NCI-H2227 (cell line): ENCODE data around the gene ZBTB7C.
A peak's percentile ranks its signal among the peaks of the same experiment; 100 is the strongest.

Source experiments
- DNase-seq: peaks from one replicate; lab custom pipeline; 2025; ENCODE audit not compliant: unreplicated experiment; lab: John Stamatoyannopoulos, UW

ZBTB7C gene

GRCh38 chr18:48104705-48105104 lies 304.5 kb downstream of the ZBTB7C start:
- no peak for DNase-seq

- peak; percentile 84 for DNase-seq
Measured at GRCh38 chr18:48100651-48101165, 308.5 kb downstream of the ZBTB7C start.

DNA sequence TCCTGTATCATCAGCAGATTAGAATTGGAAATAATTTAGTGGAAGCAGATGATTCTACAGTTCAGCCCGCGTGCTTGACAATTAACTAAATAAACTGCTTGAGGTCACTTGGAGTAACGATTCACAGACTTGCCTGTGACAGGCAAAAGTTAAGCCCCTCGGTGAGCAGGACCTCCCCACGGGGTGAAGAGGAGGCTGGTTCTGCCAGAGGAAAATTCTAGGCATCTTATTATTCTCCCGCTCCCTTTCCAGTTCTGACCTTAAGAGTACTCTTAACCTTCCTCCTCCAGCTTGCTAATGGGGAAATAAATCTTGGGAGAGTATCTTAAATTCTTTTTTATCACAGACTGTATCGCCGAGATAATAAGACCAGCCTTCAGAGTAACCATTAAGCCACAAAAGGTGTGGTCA lies 309.0 kb downstream of the ZBTB7C start:
- DNase-seq: peak; percentile 83

DNA sequence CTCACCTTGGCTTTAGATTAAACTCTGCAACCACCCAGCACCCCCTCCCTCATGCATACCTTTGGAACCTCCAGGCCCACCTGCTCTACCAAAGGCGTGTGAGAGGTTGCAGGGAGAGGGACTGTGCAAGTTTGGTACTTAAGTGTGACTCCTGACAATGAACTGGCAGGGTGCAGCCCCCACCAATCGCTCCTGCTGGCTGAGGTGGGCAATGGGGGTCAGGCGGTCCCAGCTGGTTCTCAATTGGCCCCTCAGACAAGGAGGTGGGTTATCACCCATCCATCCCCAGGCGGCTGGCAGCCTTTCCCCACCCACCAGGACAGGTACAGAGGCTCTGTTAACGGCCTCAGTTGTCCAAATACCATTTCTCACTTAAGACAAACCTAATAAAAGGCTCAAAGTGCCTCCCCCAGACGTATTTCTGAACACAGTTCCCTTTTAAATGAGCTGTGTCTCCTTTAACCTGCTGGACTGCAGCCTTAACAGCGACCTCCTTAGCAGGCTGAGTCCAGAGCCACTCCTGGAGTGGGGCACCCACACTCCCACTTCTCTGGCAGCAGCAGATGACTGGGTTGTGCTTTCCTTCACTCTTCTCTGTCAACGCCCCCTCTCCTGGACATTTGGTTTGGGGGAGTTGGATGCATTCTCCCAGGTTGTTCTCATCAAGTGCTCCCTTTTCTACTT lies 309.6 kb downstream of the ZBTB7C start:
- peak; percentile 72 for DNase-seq

GRCh38 chr18:48098538-48098937 lies 310.6 kb downstream of the ZBTB7C start:
- no peak for DNase-seq

DNA sequence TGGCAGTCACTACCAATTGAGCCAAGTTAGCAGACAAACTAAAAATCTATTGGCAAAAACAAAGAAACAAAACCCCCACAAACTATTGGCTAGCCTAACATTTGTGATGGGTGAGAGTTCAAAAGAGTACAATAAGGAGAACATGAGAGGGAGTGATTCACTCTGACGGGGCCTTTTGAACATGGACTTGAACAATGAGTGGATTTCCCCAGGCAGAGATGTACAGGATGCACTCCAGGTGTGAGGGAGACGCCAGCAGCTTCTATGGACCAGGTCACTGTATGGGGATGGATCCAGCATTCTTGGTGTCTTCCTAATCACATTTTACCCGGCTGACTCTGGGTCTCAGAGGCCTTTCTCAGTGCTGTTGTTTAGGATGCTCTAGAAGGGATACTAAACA lies 311.2 kb downstream of the ZBTB7C start:
- no peak for DNase-seq

- no peak for DNase-seq
Measured at GRCh38 chr18:48095726-48096125, 313.5 kb downstream of the ZBTB7C start.

GRCh38 chr18:48093104-48093503 lies 316.1 kb downstream of the ZBTB7C start:
- DNase-seq: no peak

DNA sequence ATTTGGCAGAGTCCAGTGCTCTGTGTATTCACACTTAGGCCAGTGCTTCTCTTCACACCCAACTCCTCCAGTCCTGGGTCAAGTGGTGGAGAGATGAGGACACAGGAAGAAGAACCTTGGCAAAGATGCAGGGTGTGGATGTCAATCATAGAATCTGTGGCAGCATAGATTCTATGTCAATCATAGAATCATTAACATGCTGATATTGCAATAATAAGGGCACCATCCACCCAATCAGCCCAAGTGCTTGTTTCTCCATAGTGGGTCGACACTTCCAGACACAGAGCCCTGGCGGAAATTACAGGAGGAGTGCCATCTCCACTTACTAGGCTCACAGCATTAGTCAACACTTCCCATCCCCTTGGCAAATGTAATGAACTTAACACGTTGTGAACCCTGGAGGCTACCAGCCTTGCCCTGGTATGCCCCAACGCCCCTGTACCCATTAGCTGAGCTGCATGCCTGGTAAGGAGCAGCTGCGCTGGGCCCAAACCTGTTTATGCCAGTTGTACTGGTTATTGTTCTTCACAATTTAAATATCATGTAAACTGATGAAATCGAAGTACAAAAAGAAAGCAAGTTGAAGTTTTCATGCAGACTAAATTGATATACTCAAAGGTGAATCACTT lies 317.2 kb downstream of the ZBTB7C start:
- DNase-seq: no peak

- DNase-seq: no peak
Measured at GRCh38 chr18:48090702-48091101, 318.5 kb downstream of the ZBTB7C start.

GRCh38 chr18:48090021-48090420 lies 319.2 kb downstream of the ZBTB7C start:
- no peak for DNase-seq

DNA sequence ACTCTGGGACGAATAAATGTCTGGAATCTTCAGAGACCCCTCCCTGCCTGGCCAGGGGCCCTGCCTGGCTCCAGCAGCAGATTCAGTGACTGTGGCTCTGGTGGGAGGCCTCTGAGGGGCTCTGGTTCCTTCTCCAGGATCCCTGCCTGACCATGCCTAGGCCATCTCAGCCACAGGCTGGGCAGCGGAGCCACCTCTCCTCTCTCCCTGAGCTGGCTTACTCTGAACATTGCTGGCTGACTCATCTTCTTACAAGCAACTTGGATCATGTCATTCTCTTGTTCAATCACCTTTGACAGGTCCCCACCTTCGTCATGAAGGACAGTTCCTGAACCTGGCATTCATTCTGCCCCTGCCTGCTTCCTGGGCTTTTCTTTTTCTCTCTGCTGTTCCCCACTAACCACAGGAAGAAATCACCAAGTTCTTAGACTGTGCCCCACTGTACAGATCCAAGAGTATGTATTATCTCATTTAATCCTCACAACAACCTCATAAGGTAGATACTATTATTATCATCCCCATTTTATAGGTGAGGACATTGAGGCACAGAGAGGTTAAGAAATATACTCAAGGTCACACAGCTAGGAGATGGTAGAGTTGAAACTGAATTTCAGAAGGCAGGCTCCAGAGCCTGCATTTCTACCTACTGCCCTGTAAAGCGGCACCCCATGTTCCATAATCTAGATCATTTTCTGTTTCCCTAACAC lies 323.2 kb downstream of the ZBTB7C start:
- DNase-seq: no peak

DNA sequence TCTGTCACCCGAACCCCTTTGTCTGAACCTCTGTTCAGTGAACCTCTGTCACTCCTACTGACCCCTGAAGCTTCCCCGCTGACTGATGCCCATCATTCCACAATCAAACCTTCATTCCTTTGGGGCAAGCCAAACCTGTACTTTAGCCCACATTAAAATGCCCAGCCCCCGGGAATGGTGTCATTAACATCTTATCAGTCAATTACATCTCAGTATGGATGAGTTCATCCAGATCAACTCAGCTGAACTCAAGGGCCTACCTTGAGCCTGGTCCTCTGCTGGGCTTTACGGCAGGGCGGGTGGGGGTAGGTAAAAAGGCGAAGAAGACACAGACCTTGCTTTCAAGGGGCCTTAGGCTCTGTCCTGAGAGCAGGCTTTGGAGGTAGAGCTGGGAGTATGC lies 324.3 kb downstream of the ZBTB7C start:
- DNase-seq: no peak

DNA sequence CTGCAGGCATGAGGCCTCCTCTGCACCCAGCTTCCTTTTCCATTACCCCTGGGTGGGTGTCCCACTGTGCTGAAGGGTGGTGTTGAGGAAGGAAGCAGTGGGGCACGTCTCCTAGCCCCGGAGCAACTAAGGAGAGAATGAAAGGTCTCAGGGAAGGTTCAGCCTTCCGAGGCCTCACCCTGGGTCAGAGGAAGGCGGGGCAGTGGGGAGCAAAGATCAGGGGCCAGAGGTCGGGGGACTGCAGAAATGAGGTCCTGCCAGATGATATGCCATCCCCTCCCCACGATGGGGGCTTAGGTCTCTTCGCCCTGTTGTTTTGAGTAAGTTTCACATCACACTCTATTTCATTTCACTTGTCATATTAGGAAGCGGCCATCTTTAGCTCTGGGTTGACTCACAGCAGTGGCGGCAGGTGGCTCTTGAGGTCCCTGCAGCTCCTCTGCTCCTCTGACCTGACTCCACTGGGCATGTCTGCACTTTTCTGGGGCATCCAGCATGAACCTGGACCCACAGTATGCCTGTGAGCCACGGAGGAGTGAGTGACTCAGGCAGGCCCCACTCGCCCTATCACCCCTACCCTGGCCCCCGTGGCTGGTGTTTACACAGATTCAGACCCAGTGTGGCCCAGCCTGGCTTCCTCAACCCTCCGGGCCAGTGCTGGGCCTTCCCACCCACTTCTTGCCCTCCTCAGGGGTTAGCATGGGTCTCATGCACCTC lies 325.0 kb downstream of the ZBTB7C start:
- DNase-seq: no peak

- DNase-seq: no peak
Measured at GRCh38 chr18:48080546-48080945, 328.6 kb downstream of the ZBTB7C start.

DNA sequence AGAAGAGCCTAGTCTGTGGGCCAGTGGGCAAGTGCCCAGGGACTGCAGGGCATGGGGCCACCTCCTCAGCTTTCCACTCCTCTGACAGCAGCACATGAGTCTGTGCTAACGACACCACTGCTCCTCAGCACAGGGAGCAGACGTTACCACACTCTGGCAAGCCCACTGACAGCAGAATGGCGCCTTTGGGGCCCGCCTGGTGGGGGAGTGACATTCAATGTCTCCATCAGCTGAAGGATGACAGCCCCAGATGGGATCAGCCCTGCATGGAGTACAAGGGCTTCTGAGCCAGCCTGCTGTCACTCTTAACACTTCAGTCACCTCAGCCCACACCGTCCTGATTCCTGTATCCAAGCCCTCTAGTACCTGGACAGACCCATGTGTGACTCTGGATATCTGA lies 329.3 kb downstream of the ZBTB7C start:
- DNase-seq: no peak

DNA sequence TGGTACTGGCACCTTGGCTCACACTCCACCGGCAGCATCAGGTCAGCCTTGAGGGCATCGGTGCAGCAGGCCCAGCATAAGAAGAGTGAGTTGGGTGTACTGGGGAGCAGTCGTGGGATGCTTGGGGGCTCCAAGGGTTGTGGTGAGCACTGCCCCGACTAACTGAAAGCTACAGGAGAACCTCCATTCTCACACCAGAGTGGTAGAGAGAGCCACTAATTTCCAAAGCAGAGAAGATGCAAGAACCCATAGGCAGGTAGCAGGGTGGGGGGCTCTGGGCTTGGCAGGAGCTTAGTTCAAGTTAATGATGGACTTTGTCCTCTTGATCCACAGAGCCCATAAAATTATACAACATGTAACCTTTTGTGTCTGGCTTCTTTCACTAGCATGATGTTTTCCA lies 330.7 kb downstream of the ZBTB7C start:
- no peak for DNase-seq

- DNase-seq: no peak
Measured at GRCh38 chr18:48077291-48077690, 331.9 kb downstream of the ZBTB7C start.

GRCh38 chr18:48076461-48076860 lies 332.7 kb downstream of the ZBTB7C start:
- DNase-seq: no peak

DNA sequence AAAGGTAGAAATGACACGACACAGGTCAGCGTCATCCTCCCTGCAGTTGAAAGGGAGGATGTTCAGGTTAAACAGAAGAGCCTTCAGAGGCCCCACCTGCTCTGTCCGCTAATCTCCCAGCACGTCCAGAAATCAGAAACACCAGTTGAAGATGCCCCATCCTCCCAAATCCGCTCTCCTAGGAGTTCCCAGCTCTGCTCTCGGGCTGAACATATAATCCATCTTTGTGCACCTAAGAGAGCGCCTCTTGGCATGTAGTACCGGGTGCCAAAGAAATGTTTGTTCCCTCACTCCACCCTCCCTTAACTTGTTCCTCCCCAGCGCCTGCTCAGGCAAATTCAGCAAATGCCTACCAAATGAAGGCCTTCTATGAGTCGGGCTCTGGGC lies 333.5 kb downstream of the ZBTB7C start:
- DNase-seq: no peak

DNA sequence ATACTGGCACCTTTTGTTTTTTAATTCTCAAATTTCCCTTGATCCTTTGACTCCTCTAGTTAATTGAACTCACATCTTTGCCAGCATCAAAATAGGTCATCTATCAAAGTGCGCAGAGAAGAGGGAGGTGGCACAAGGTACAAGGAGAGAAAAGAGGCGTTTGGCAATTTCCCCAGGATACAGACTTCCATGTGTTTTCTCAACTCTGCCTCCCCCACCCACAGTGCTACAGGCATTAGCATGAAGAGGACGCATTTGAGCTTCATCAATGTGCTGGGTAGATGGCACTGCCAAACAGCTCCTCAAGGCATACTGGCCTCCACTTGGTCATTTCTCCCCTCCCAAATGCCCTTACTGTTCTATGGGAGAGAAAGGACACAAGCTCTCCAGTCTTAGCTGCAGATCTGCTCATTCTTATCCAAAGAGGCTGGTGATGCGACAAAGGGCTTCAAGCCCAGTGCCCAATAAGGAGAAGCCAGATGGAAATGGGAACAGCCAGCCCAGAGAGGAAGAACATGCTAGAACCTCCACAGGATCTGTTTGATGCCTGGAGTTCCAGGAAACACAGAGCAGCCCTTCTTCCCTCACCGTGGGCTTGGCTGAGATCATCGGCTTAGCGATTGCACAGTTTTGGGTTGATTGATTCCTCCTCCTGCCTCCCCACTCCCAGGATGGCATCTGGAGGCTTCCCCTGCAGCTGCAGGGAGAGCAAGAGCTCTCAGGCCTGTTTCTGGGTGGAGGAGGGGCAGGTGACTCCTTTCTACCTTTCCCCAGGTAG lies 334.1 kb downstream of the ZBTB7C start:
- DNase-seq: no peak
